SW480 (cell line): Measurements from ENCODE around the gene REEP2.
"Not testable (repeated sequence)": the region's sequence is repeated elsewhere in the genome, so short reads cannot be mapped to it uniquely, and the experiment has no call there.

Experiments
- DNase-seq: peaks from one replicate; pipeline ENCODE4 v3.0.0-alpha.2; 2016; ENCODE audit warnings: low spot score

Gene REEP2, protein sequence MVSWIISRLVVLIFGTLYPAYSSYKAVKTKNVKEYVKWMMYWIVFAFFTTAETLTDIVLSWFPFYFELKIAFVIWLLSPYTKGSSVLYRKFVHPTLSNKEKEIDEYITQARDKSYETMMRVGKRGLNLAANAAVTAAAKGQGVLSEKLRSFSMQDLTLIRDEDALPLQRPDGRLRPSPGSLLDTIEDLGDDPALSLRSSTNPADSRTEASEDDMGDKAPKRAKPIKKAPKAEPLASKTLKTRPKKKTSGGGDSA

GRCh38 chr5:138438724-138439476 is at the start of gene REEP2:
TSS of gene REEP2 (plus strand) at chr5:138439057. CDS start at chr5:138439209, 152 bp downstream.
- DNase-seq: peak; percentile 74

- no peak for DNase-seq
Measured at GRCh38 chr5:138389332-138389731, 49.5 kb upstream of the REEP2 start.

GRCh38 chr5:138389911-138390310 is 48.9 kb upstream of the REEP2 start:
- not testable (repeated sequence) for DNase-seq

DNA sequence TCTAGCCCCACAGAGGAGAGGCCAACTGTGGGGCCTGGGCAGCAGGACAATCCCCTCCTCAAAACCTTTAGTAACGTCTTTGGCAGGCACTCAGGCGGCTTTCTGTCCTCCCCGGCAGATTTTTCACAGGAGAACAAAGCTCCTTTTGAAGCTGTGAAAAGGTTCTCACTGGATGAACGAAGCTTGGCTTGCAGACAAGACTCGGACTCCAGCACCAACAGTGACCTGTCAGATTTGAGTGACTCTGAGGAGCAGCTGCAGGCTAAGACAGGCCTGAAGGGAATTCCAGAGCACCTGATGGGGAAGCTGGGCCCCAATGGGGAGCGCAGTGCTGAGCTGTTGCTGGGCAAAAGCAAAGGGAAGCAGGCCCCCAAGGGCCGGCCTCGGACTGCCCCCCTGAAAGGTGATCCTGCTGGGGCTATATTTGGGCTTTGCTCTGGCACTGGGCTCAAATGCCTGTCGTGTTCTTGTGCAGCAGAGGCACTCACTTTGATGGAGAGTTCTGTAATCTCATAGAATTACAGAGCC is 46.9 kb upstream of the REEP2 start:
- no peak for DNase-seq

- no peak for DNase-seq
Measured at GRCh38 chr5:138402640-138403039, 36.2 kb upstream of the REEP2 start.

GRCh38 chr5:138408023-138408422 is 30.8 kb upstream of the REEP2 start:
- DNase-seq: no peak

DNA sequence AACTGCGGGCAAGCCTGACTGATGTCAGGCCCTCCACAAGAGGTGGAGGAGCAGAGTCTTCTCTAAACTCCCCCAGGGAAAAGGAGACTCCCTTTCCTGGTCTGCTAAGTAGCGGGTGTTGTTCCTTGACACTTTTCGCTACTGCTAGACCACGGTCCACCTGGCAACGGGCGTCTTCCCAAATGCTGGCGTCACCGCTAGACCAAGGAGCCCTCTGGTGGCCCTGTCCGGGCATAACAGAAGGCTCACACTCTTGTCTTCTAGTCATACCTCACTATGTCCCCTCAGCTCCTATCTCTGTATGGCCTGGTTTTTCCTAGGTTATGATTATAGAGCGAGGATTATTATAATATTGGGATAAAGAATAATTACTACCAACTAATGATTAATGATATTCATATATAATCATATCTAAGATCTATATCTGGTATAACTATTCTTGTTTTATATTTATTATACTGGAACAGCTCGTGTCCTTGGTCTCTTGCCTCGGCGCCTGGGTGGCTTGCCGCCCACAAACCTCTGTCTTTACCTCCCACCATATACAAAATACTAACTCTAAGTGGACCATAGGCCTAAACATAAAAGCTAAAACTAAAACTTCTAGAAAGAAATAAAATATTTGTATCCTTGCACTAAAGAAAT is 27.7 kb upstream of the REEP2 start:
- DNase-seq: peak; percentile 15

DNA sequence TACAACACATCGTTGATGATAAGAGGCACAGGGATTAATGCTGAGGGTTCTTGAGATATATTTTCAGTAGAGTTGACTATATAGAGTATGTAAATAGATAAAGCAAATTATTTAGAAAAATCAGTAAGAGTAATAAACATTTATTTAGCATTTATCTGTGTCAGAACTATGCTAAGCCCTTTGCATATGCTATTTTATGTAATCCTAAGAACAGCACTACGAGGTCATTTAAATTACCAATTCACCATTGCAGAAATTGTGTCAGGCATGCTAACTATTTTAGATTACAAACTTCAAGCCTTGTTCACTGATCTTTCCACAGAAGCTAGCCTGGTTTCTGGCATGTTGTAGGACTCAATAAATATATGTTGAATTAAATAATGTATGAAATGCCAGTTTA is 20.4 kb upstream of the REEP2 start:
- DNase-seq: no peak

DNA sequence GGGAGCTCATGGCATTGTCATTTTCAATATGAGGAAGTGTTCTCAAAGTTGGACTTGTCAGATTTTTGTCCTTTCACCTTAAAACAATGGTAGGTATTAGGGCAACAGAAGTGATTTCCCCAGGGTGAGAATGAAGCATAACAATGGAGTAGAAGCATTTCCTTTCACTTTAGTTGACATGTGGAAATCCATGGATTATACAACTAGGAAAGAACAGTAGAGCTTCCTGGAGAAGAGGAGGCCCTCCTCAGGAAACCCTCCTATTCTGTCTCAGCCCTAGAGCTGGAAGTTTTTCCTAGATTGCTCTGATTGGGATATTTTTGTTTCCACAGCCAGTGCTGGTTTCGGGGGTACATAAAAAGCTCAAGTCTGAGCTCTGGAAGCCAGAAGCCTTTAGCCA is 13.8 kb upstream of the REEP2 start:
- no peak for DNase-seq

DNA sequence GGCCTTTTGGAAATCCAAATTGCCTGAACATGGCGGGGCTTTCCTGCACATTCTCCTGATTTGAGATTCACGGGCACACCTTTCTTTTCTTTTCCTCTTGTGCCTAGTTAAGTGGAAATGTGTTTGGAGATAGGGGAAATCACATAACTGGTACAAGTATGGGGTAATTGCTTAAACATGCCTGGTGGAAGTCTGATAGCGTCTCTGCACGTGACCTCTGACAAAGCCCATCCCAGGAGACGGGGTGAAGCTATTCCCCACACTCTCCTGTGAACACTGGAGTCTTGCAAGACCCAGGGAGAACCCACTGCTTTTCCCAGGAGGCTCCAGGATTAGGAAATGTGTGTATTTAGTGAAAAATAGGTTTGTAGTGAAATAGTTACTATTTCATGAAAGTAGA is 2.9 kb upstream of the REEP2 start:
- DNase-seq: no peak

DNA sequence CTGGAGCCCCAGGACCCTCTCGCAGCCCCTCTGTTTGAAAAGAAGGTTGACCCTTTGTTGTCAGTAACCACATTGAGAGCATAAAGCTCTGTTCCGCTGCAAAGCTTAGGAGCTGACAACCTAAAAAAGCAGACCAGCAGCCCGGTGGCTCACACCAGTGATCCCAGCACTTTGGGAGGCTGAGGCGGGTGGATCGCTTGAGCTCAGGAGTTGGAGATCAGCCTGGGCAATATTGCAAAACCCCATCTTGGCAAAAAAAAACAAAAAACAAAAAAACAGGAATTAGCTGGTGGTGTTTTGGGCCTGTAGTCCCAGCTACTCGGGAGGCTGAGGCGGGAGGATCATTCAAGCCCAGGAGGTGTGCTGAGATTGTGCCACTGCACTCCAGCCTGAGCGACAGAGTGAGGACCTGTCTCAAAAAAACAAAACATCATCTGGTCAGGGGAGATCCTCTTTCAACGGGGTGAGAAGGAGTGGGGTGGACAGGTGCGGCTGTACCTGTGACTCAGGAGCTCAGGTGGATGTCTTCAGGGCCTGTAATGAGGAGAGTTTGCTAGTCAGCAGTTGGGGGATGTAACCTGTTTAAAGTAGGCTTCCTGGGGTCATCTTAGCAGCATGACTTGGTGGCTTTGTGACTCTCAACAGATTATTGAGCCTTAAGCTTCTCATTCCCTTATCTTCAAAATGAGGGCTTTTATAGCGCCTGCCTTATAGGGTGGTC is 694 bp upstream of the REEP2 start:
- no peak for DNase-seq

DNA sequence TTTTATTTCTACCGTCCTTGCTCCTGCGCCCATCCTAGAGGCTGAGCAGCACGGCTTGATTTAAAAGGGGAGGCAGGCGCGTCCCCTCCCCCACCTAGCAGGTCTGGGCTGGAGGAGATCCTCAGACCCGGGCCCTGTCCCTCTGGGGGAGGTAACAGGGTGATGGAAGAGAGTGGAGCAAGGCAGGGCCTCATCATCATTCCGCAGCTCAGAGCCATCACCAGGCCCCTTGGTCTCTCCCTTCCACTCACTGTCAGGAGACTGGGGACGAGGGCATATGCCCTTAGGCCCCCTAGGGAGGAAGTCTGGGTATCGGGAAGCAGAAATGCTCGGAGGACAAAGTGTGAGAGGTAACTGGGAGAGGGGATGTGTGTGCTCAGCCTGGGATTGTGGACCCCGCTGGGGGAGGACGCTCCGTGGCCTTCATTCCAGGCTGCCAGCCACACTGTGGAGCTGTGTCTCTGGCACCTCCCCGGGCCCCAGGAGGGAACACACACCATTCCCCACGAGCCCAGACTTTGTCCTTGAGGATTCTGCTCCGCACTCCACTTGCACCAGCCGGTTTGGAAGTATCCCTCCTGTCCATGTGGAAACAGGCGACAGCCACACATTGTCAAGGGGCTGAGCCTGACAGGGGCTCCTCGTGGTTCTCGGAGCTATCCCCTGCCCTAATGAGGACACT is 761 bp downstream of the REEP2 start:
- no peak for DNase-seq

DNA sequence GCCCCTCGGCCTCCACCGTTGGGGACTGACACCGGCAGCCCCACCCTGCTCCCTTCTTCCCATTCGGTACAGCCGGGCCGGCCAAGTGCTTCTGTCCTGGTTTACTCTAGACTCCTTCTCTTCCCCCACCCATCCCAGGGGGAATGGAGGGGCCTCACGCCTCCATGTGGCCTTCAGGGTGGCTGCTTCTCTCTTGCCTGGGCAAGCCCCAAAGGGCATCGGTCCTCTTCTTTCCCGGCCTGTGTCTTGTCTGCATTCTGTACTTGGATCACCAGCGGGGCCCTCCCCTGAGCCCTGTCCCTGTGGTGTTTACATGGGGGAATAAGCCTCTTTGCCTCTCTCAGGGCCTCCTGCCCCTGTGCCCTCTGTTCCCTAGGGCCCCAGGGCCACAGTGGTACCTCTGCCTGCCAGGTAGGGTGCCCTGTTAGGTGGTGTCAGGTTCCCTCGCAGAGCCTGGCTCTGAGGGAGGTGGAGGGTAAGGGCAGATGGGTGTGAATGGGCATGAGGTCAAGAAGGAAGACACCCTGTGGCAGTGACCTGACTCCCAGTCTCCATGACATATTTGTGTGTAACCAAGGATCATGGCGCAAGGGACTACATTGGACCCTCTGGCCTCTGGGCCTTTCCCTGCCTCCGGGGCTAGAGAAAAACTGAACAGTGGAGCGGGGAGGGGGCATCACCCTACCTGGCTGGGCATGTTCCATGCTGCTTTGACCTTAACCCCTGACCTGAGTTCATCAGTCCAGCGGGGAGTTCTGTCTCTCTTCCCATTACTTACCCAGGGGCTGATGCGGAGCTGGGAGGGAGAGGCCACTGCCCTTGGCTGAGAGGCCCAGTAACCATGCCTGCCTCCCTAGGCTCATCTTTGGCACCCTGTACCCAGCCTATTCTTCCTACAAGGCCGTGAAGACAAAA is 1.6 kb downstream of the REEP2 start:
- DNase-seq: no peak

DNA sequence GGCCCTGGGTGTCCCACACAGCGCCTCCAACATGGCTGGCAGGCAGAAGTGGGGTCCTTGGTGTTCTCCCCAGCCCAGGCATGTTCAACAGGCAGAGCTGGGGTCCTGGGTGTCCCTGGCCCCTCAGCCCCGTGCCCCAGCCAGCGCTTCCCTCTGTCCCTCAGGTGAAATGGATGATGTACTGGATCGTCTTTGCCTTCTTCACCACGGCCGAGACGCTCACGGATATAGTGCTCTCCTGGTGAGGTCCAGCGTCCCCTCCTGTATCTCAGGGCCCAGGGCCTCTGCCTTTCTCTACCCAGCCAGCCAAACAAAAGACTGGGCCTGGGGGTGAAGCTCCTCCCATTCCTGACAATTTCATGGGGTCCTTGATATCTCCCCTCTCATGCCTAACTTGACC is 2.4 kb downstream of the REEP2 start:
- DNase-seq: no peak

- no peak for DNase-seq
Measured at GRCh38 chr5:138444078-138444773, 5.4 kb downstream of the REEP2 start.

DNA sequence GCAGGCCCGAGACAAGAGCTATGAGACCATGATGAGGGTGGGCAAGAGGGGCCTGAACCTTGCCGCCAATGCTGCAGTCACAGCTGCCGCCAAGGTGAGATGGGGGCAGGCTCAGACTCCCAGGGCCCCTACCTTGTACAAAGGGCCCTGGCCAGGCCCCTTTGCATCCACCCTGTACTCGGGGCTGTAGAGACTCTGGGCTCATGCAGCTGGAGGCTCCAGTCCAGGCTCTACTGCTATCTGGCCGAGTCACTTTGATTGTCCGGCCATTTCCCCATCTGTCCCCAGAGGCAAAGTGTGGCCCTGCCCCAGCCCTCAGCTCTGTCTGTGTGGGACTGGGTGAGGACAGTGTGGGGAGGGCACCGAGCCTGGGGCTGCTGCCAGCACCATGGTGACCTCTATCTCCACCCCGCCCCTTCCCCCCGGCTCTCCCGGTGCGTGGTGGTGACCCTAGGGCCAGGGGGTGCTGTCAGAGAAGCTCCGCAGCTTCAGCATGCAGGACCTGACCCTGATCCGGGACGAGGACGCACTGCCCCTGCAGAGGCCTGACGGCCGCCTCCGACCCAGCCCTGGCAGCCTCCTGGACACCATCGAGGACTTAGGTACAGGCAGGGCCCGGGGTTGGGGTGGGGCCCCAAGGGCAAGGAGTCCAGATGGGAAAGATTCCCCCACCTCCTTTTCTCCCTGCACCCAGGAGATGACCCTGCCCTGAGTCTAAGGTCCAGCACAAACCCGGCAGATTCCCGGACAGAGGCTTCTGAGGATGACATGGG is 6.1 kb downstream of the REEP2 start:
- DNase-seq: no peak

- no peak for DNase-seq
Measured at GRCh38 chr5:138445547-138446271, 6.9 kb downstream of the REEP2 start.

GRCh38 chr5:138448070-138448469 is 9.2 kb downstream of the REEP2 start:
- no peak for DNase-seq
